BE2C (cell line): ENCODE results near the gene EFCAB8.

Experiments
- DNase-seq: peaks from one replicate; pipeline ENCODE4 v3.0.0-alpha.2; 2020
- H3K27me3 ChIP-seq: fragments of 250-450 bp; sonication (Bioruptor Pico); 2 replicates; pipeline ENCODE4 v1.5.1; 2020; ENCODE audit warnings: mild to moderate bottlenecking
- H3K36me3 ChIP-seq: fragments of 250-450 bp; sonication (Bioruptor Pico); 2 replicates; pipeline ENCODE4 v1.5.1; 2020; ENCODE audit warnings: mild to moderate bottlenecking
- H3K4me1 ChIP-seq: fragments of 250-450 bp; sonication (Bioruptor Pico); 2 replicates; pipeline ENCODE4 v1.5.1; 2020
- H3K4me3 ChIP-seq: 2 replicates; pipeline ENCODE4 v1.5.1; 2011; ENCODE audit warnings: low read depth, low read length
- H3K9me3 ChIP-seq: fragments of 250-450 bp; sonication (Bioruptor Pico); 2 replicates; pipeline ENCODE4 v1.5.1; 2020
- CTCF ChIP-seq: IDR thresholded peaks from 2 replicates; pipeline ENCODE4 v1.5.1; 2012; ENCODE audit warnings: mild to moderate bottlenecking, low read depth, low read length

EFCAB8 gene

GRCh38 chr20:32995802-32996201 lies 137.1 kb downstream of the EFCAB8 start:
- Histone ChIP-seq H3K27me3 (no peaks in the 10 kb centered on the region), H3K4me3 (no peak overlapping the region), H3K9me3 (no peaks in the 10 kb centered on the region), H3K4me1 (no peaks in the 10 kb centered on the region), H3K36me3 (no peaks in the 10 kb centered on the region)
- DNase-seq = no peak
- no peak; the same call in 1 of the 2 replicates for TF ChIP-seq CTCF

GRCh38 chr20:32997431-32997830 lies 138.7 kb downstream of the EFCAB8 start:
- no peaks in the 10 kb centered on the region for H3K4me1 ChIP-seq
- no peaks in the 10 kb centered on the region for H3K9me3 ChIP-seq
- no peak for TF ChIP-seq CTCF
- H3K4me3 ChIP-seq = no peak overlapping the region
- no peaks in the 10 kb centered on the region for H3K27me3 ChIP-seq
- H3K36me3 ChIP-seq = no peaks in the 10 kb centered on the region
- no peak for DNase-seq

- DNase-seq = no peak
- Histone ChIP-seq H3K27me3 (no peaks in the 10 kb centered on the region), H3K4me3 (no peak overlapping the region), H3K9me3 (no peaks in the 10 kb centered on the region), H3K36me3 (no peaks in the 10 kb centered on the region), H3K4me1 (no peaks in the 10 kb centered on the region)
- TF ChIP-seq CTCF = no peak
Observed at GRCh38 chr20:32999603-33000250, 141.0 kb downstream of the EFCAB8 start.

- H3K36me3 ChIP-seq = no peaks in the 10 kb centered on the region
- H3K4me1 ChIP-seq = no peaks in the 10 kb centered on the region
- no peaks in the 10 kb centered on the region for H3K27me3 ChIP-seq
- TF ChIP-seq CTCF = no peak
- no peaks in the 10 kb centered on the region for H3K9me3 ChIP-seq
- no peak overlapping the region for H3K4me3 ChIP-seq
- DNase-seq = no peak
Observed at GRCh38 chr20:33000802-33001466, 142.2 kb downstream of the EFCAB8 start.

GRCh38 chr20:33002087-33002808 lies 143.5 kb downstream of the EFCAB8 start:
- no peak overlapping the region for H3K4me3 ChIP-seq
- no peaks in the 10 kb centered on the region for H3K36me3 ChIP-seq
- TF ChIP-seq CTCF = no peak
- DNase-seq = no peak
- no peaks in the 10 kb centered on the region for H3K4me1 ChIP-seq
- H3K27me3 ChIP-seq = no peaks in the 10 kb centered on the region
- H3K9me3 ChIP-seq = no peaks in the 10 kb centered on the region
